ENCODE results near the gene ZNF234.
"Not testable (repeated sequence)": the region's sequence is repeated elsewhere in the genome, so short reads cannot be mapped to it uniquely, and the experiment has no call there.

Gene ZNF234

DNA sequence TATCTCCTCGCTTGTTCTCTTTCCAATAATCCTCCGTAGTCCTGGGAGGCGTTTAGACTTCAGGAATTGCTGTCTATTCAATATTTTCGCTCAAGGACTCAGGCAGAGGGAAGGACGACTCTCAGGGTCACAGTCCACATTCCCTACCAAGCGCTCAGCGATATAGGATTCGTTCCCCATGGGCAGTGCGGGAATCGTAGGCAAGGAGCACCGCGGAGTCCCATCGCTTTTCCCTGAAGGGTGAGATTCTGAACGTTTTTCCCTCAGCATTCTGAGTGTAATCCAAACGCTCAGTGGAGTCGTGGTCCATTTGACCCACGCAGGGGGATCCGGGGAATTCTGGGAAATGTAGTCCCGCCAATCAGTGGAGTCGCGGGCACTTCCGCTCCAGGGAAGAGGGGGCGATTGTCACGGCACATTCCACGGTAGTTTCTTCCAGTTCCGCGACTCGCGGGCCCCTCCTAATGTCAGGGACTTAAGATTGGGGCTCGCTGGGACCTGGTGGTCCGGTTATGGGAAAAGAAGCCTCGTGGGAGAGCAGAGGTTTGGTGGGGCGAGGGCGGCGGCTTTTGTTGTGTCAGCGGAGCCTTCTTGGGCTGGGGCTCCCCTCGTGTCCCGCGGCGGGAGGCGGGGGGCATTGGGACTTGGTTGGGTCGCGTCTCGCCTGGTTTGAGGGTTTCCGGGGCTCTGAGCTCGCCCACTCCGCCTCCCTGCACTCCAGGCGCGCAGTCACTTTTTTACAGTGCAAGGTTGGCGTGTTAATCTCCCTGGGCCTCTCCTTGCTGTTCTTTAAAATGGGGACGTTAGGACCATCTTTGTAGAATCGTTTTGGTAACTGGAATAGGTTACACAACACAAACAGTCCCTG is at the start of gene ZNF234:
TSS of gene ZNF234 (plus strand) at position 364 of the 868 bp plus-strand sequence. CDS start 3,079 bp downstream, outside the sequence.
- Mint-ChIP-seq H3K27me3 (no peaks in the 10 kb centered on the region), H3K27ac (peak within 1 kb of the TSS; percentile 92), H3K9me3 (ENCODE audit: low read depth) (peaks cover 5% of the 10 kb centered on the region), H3K4me1 (ENCODE audit: low read depth) (peaks cover 23% of the 10 kb centered on the region), H3K4me3 (peak within 1 kb of the TSS; percentile 92), H3K36me3 (peaks cover 30% of the 10 kb centered on the region)

DNA sequence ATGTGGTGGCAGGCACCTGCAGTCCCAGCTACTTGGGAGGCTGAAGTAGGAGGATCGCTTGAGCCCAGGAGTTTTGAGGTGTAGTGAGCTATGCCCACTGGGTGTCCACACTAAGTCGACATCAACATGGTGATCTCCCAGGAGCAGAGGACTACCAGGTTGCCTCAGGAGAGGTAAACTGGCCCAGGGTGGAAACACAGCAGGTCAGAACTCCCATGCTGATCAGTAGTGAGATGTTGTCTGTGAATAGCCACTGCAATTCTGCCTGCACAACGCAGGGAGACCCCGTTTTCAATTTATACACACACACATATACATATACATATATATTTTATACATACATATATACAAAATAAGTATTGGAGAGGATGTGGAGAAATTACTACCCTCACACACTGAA is 49.2 kb upstream of the ZNF234 start:
- no peak overlapping the region for H3K4me3 Mint-ChIP-seq
- H3K9me3 Mint-ChIP-seq (ENCODE audit: low read depth) = peaks cover 2% of the 10 kb centered on the region
- H3K27ac Mint-ChIP-seq = no peak overlapping the region
- peaks cover 19% of the 10 kb centered on the region for H3K4me1 Mint-ChIP-seq (ENCODE audit: low read depth)
- peaks cover 10% of the 10 kb centered on the region for H3K36me3 Mint-ChIP-seq
- no peaks in the 10 kb centered on the region for H3K27me3 Mint-ChIP-seq

DNA sequence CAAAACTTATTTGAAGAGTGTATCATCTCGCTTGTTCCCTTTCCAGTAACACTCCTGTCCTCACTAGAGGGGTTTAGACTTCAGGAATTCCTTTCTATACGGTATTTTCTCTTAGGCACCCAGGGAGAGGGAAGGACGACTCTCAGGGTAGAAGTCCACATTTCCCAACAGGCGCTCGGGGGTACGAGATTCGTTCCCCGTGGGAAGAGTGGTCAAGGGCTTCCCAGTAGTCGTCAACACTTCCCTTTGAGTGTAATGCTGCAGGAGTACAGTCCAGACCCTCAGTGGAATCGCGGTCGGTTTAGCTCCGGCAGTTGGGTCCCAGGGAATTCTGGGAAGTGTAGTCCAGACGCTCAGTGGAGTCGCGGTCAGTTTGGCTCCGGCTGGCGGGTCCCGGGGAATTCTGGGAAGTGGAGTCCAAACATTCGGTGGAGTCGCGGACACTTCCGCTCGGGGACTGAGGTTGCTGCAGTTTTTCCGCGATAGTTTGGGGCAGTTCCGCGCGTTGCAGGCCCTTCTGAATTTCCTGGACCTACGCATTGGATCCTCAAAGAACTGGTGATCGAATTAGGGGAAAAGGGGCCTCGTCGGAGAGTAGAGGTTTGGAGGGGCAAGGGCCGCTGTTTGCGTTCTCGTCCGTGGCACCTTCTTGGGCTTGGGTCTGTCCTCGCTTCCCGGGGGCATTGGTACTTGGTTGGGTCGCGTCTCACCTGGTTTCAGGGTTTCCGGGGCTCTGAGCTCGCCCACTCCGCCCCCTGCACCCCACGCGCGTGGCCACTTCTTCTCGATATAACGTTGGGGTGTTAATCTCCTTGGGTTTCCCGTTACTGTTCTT is 47.2 kb upstream of the ZNF234 start, which contains the start of gene ZNF224:
TSS of gene ZNF224 (plus strand) at position 431 of the 835 bp plus-strand sequence. CDS start 3,513 bp downstream, outside the sequence.
- H3K27ac Mint-ChIP-seq = peak within 1 kb of the TSS; percentile 84
- H3K4me3 Mint-ChIP-seq = peak within 1 kb of the TSS; percentile 96
- peaks cover 5% of the 10 kb centered on the region for H3K9me3 Mint-ChIP-seq (ENCODE audit: low read depth)
- no peaks in the 10 kb centered on the region for H3K27me3 Mint-ChIP-seq
- peaks cover 25% of the 10 kb centered on the region for H3K4me1 Mint-ChIP-seq (ENCODE audit: low read depth)
- H3K36me3 Mint-ChIP-seq = peaks cover 16% of the 10 kb centered on the region

DNA sequence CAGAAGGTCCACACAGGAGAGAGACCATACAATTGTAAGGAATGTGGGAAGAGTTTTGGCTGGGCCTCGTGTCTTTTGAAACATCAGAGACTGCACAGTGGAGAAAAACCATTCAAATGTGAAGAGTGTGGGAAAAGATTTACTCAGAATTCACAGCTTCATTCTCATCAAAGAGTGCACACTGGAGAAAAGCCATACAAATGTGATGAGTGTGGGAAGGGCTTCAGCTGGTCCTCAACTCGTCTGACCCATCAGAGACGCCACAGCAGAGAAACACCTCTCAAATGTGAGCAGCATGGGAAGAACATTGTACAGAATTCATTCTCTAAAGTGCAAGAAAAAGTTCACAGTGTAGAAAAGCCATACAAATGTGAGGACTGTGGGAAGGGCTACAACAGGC is 33.6 kb upstream of the ZNF234 start:
- peaks cover 39% of the 10 kb centered on the region for H3K9me3 Mint-ChIP-seq (ENCODE audit: low read depth)

DNA sequence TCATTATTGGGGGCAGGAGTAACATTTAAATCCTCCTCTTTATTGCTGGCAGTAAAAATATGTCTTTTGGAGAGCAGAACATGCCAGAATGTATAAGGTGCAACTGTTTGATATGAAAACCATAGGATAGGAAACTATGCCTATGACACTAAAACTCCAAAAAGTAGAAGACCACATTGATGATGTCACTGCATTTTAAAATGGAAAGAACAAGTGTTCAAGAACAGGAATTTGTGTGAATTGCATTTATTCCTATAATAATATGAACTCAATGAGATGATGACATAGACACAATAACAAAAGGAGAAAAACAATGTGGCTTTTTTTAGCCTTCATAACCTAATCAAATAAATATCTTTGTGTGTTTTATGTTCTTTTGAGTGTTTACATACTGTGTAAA is 31.9 kb upstream of the ZNF234 start:
- no peak overlapping the region for H3K27ac Mint-ChIP-seq
- peaks cover 19% of the 10 kb centered on the region for H3K4me1 Mint-ChIP-seq (ENCODE audit: low read depth)
- H3K9me3 Mint-ChIP-seq (ENCODE audit: low read depth) = peaks cover 35% of the 10 kb centered on the region
- peaks cover 40% of the 10 kb centered on the region for H3K36me3 Mint-ChIP-seq
- H3K4me3 Mint-ChIP-seq = no peak overlapping the region
- H3K27me3 Mint-ChIP-seq = no peaks in the 10 kb centered on the region

More for the DNA sequence above, 33.6 kb upstream of the ZNF234 start:
- peaks cover 56% of the 10 kb centered on the region for H3K36me3 Mint-ChIP-seq
- no peak overlapping the region for H3K27ac Mint-ChIP-seq
- H3K4me1 Mint-ChIP-seq (ENCODE audit: low read depth) = peaks cover 8% of the 10 kb centered on the region
- no peaks in the 10 kb centered on the region for H3K27me3 Mint-ChIP-seq
- no peak overlapping the region for H3K4me3 Mint-ChIP-seq

DNA sequence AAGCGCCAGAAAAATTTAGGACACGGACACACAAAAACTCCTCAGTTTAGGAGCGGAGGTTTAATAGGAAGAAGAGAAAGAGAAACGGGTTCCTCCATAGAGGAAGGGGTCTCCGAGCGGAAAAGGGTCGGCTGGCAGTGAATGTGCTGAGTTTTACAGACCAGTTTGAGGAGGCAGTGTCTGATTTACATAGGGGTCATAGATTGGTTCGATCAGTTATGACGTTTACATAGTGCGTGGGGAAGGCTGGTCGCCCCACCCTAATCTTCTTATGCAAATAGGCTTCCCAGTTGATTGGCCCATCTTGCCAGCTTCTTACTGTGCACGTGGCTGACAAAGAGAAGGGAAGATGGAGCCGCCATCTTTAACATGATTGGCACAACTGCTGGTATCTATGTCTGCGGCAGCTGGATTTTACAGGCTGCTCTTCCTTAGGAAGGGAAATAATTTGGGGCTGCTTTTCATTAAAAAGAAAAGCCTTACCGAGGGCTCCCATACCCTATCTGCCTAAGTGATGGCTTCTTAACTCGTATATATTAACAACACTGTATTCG is 29.4 kb upstream of the ZNF234 start:
- peaks cover 21% of the 10 kb centered on the region for H3K36me3 Mint-ChIP-seq
- H3K9me3 Mint-ChIP-seq (ENCODE audit: low read depth) = peaks cover 24% of the 10 kb centered on the region
- no peak overlapping the region for H3K27ac Mint-ChIP-seq
- peak overlapping the region; percentile 100 for H3K4me3 Mint-ChIP-seq
- H3K27me3 Mint-ChIP-seq = no peaks in the 10 kb centered on the region
- H3K4me1 Mint-ChIP-seq (ENCODE audit: low read depth) = peaks cover 29% of the 10 kb centered on the region

DNA sequence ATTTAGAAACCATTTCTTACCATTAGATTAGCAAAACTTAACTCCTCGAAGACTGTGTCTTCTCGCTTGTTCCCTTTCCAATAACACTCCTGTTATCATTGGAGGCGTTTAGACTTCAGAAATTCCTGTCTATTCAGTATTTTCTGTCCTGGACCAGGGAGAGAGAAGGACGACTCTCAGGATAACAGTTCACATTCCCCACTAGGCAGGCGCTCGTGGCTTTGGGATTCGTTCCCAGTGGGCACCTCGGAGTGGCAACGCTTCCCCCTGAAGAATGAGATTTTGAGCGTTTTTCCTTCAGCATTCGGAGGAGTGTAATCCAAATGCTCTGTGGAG is 28.6 kb upstream of the ZNF234 start:
- Mint-ChIP-seq H3K9me3 (ENCODE audit: low read depth) (peaks cover 16% of the 10 kb centered on the region), H3K36me3 (peaks cover 17% of the 10 kb centered on the region), H3K4me3 (peak overlapping the region; percentile 100), H3K4me1 (ENCODE audit: low read depth) (peaks cover 29% of the 10 kb centered on the region), H3K27me3 (no peaks in the 10 kb centered on the region), H3K27ac (peak overlapping the region; percentile 95)

DNA sequence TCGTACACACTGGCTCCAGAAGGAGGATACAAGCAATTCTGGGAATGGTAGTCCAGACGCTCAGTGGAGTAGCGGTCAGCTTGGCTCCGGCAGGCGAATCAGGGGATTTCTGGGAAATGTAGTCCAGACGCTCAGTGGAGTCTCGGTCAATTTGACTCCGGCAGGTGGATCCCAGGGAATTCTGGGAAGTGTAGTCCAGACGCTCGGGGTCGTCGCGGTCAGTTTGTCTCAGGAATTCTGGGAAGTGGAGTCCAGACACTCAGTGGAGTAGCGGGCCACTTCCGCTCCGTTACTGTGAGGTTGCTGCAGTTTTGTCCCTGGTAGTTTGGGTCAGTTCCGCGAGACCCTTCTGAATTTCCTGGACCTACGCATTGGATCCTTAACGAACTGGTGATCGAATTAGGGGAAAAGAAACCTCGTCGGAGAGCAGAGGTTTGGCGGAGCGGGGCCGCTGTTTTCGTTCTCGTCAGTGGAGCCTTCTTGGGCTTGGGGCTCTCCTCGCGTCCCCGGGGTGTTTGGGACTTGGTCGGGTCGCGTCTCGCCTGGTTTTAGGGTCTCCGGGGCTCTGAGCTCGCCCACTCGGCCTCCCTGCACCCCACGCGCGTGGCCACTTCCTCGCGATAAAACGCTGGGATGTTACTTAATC is 28.1 kb upstream of the ZNF234 start, which contains the start of gene ZNF225:
TSS of gene ZNF225 (plus strand) at position 262 of the 646 bp plus-strand sequence. CDS start 2,429 bp downstream, outside the sequence.
- Mint-ChIP-seq H3K4me3 (peak within 1 kb of the TSS; percentile 100), H3K27me3 (no peaks in the 10 kb centered on the region), H3K27ac (peak within 1 kb of the TSS; percentile 95), H3K9me3 (ENCODE audit: low read depth) (peaks cover 11% of the 10 kb centered on the region), H3K4me1 (ENCODE audit: low read depth) (peaks cover 29% of the 10 kb centered on the region), H3K36me3 (peaks cover 12% of the 10 kb centered on the region)

DNA sequence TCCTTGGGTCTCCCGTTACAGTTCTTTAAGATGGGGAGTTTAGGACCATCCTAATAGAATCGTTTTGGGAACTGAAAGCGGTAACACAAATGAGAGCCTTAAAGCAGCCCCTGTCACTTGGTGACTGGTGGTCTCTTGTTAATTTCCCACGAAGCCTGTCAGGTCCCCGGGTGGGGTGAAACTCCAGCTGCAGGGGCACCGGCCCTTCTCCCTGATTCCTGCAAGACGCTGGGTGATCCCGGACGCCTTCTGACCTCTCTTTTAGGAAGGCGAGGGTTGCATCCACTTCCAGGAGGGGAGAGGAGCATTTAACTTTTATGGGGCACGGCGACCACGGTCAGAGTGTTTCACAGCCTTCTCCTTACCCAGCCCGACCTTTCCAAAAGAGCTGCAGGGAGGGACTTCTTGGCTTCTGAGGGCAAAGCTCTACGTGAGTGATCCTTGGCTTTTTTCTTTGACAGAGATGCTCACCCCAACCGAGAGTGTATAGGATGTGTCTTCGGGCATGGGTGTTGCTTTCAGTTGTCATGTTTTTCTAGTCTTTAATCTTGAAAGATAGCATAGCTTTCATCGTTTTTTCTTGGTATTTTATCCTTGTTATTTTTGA is 27.5 kb upstream of the ZNF234 start:
- peaks cover 29% of the 10 kb centered on the region for H3K4me1 Mint-ChIP-seq (ENCODE audit: low read depth)
- peaks cover 11% of the 10 kb centered on the region for H3K9me3 Mint-ChIP-seq (ENCODE audit: low read depth)
- no peaks in the 10 kb centered on the region for H3K27me3 Mint-ChIP-seq
- H3K4me3 Mint-ChIP-seq = peak overlapping the region; percentile 100
- peak overlapping the region; percentile 76 for H3K27ac Mint-ChIP-seq
- peaks cover 11% of the 10 kb centered on the region for H3K36me3 Mint-ChIP-seq

DNA sequence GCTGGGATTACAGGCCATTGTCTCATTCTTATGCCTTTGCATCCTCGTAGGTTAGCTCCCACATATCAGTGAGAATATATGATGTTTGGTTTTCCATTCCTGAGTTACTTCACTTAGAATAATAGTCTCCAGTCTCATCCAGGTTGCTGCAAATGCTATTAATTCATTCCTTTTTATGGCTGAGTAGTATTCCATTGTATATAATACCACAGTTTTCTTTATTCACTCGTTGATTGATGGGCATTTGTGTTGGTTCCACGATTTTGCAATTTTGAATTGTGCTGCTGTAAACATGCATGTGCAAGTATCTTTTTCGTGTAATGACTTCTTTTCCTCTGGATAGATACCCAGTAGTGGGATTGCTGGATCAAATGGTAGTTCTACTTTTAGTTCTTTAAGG is 20.2 kb upstream of the ZNF234 start:
- Mint-ChIP-seq H3K9me3 (ENCODE audit: low read depth) (peaks cover 41% of the 10 kb centered on the region), H3K36me3 (peaks cover 70% of the 10 kb centered on the region)
- H3K27ac Mint-ChIP-seq; H3K27me3 Mint-ChIP-seq; H3K4me1 Mint-ChIP-seq (ENCODE audit: low read depth); H3K4me3 Mint-ChIP-seq: not testable (repeated sequence)

DNA sequence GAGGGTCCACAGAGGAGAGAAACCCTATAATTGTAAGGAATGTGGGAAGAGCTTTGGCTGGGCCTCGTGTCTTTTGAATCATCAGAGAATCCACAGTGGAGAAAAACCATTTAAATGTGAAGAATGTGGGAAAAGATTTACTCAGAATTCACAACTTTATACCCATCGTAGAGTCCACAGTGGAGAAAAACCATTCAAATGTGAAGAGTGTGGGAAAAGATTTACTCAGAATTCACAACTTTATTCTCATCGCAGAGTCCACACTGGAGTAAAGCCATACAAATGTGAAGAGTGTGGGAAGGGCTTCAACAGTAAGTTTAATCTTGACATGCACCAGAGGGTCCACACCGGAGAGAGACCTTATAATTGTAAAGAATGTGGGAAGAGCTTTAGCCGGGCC is 9.4 kb upstream of the ZNF234 start:
- Mint-ChIP-seq H3K27ac (no peak overlapping the region), H3K4me1 (ENCODE audit: low read depth) (no peaks in the 10 kb centered on the region), H3K4me3 (no peak overlapping the region), H3K9me3 (ENCODE audit: low read depth) (peaks cover 22% of the 10 kb centered on the region), H3K36me3 (peaks cover 40% of the 10 kb centered on the region), H3K27me3 (no peaks in the 10 kb centered on the region)

DNA sequence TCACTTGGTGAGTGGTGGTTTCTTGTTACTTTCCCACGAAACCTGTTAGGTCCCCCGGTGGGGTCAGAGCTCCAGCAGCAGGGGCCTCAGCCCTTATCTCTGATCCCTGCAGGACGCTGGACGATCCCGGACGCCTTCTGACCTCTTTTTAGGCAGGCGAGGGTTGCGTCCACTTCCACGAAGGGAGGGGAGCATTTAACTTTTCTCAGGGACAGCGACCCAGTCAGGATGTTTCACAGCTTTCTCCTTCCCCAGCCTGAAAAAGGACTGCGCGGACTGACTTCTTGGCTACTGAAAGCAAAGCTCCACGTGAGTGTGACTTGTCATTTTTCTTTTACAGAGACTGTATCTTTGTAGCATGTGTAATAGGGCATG is 692 bp downstream of the ZNF234 start:
- peaks cover 28% of the 10 kb centered on the region for H3K36me3 Mint-ChIP-seq
- H3K4me3 Mint-ChIP-seq = peak overlapping the region; percentile 92
- H3K4me1 Mint-ChIP-seq (ENCODE audit: low read depth) = peaks cover 23% of the 10 kb centered on the region
- H3K9me3 Mint-ChIP-seq (ENCODE audit: low read depth) = peaks cover 5% of the 10 kb centered on the region
- no peaks in the 10 kb centered on the region for H3K27me3 Mint-ChIP-seq
- peak overlapping the region; percentile 92 for H3K27ac Mint-ChIP-seq

DNA sequence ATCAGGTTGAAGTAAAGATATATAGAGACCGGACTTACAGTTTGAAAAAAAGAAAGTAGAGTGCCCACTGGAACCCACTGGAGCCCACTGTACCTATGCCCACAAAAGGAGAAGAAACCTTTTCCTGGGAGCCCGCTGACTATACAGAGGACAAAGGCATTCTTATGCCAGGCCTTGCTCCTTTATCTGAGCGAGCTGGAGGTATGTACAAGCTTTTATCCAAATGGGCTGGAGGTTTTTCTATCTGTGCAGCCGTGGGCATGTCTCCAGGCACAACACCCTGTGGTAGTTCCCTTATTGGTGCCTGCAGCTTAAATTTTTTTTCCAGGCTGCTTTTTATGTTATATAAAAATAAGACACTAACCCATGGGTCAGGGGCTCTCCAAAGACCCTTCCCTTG is 8.4 kb downstream of the ZNF234 start:
- H3K36me3 Mint-ChIP-seq = peaks cover 70% of the 10 kb centered on the region
- no peak overlapping the region for H3K4me3 Mint-ChIP-seq
- no peaks in the 10 kb centered on the region for H3K4me1 Mint-ChIP-seq (ENCODE audit: low read depth)
- H3K27me3 Mint-ChIP-seq = no peaks in the 10 kb centered on the region
- no peak overlapping the region for H3K27ac Mint-ChIP-seq
- peaks cover 25% of the 10 kb centered on the region for H3K9me3 Mint-ChIP-seq (ENCODE audit: low read depth)

DNA sequence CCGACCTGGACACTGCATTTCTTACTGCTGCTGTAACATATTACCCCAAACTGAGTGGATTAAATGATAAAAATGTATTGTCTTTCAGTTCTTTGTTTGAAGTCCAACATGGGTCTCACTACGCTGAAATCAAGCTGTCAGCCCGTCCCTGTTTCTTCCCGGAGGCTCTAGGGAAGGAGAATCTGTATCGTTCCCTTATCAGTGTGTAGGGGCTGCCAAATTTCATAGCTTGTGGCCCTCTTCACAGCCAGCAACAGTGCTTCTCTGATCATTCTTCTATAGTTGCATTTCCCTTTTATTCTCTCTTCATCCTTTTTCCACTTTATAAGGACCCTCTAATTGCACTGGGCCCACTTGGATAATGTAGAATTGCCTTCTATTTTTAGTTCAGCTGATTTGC is 10.1 kb downstream of the ZNF234 start:
- H3K27ac Mint-ChIP-seq = no peak overlapping the region
- H3K4me1 Mint-ChIP-seq (ENCODE audit: low read depth) = no peaks in the 10 kb centered on the region
- peaks cover 60% of the 10 kb centered on the region for H3K36me3 Mint-ChIP-seq
- H3K27me3 Mint-ChIP-seq = no peaks in the 10 kb centered on the region
- no peak overlapping the region for H3K4me3 Mint-ChIP-seq
- peaks cover 29% of the 10 kb centered on the region for H3K9me3 Mint-ChIP-seq (ENCODE audit: low read depth)
